GM18951 (cell line): ENCODE results near the gene ITIH6.
"Not testable (repeated sequence)": the region's sequence is repeated elsewhere in the genome, so short reads cannot be mapped to it uniquely, and the experiment has no call there.

Experiments
- POLR2A ChIP-seq: IDR thresholded peaks from 4 replicates; pipeline ENCODE4 v1.6.1; 2011; ENCODE audit warnings: mild to moderate bottlenecking; ENCODE audit not compliant: insufficient read length, insufficient read depth; ENCODE audit errors: extremely low read depth
- in situ Hi-C: fragments of 300-500 bp; cut with MboI; formaldehyde crosslinking; loops from one replicate; pipeline ENCODE4 v1.12.0; 2022; ENCODE audit warnings: low sequenced_read_pairs, mixed read lengths, inconsistent platforms; ENCODE audit not compliant: unreplicated experiment

ITIH6 gene, protein sequence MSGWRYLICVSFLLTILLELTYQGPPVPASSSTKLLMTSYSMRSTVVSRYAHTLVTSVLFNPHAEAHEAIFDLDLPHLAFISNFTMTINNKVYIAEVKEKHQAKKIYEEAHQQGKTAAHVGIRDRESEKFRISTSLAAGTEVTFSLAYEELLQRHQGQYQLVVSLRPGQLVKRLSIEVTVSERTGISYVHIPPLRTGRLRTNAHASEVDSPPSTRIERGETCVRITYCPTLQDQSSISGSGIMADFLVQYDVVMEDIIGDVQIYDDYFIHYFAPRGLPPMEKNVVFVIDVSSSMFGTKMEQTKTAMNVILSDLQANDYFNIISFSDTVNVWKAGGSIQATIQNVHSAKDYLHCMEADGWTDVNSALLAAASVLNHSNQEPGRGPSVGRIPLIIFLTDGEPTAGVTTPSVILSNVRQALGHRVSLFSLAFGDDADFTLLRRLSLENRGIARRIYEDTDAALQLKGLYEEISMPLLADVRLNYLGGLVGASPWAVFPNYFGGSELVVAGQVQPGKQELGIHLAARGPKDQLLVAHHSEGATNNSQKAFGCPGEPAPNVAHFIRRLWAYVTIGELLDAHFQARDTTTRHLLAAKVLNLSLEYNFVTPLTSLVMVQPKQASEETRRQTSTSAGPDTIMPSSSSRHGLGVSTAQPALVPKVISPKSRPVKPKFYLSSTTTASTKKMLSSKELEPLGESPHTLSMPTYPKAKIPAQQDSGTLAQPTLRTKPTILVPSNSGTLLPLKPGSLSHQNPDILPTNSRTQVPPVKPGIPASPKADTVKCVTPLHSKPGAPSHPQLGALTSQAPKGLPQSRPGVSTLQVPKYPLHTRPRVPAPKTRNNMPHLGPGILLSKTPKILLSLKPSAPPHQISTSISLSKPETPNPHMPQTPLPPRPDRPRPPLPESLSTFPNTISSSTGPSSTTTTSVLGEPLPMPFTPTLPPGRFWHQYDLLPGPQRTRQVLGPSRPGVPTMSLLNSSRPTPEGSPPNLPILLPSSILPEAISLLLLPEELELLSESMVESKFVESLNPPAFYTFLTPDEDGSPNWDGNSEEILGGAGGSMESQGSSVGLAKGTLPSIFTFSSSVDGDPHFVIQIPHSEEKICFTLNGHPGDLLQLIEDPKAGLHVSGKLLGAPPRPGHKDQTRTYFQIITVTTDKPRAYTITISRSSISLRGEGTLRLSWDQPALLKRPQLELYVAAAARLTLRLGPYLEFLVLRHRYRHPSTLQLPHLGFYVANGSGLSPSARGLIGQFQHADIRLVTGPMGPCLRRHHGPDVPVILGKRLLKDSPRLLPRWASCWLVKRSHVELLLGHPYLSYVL

DNA sequence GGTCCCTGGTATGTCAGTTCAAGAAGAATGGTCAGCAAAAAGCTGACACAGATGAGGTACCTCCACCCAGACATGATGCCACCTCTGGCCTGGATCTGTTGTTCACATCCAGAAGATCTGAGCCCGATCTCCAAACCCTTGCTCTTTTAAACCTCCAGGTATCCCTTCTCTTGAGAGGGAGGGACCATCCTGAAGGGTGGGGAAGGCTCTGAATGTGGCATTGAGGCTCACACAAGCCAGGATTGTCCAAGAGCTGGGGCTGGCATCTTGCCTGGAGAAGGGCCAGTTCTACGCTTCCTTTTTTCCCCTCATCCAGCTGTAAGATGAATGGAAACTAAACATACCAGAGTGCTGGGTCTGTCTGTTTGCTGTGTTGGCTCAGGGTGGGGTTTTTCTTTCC lies at the start of gene ITIH6:
Gene ITIH6, minus strand, starts transcription at position 119 of the 400 bp plus-strand sequence. Its CDS starts 45 bp downstream, at position 74.
- TF ChIP-seq POLR2A = no peak
- in situ Hi-C loops = no loop called here

DNA sequence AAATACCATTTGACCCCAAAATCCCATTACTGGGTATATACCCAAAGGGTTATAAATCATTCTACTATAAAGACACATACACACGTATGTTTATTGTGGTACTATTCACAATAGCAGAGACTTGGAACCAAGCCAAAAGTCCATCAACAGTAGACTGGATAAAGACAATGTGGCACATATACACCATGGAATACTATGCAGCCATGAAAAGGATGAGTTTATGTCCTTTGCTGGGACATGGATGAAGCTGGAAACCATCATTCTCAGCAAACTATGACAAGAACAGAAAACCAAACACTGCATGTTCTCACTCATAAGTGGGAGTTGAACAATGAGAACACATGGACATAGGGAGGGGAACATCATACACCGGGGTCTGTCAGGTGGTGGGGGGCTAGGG lies 49.6 kb upstream of the ITIH6 start:
- in situ Hi-C loops = not testable (repeated sequence)

DNA sequence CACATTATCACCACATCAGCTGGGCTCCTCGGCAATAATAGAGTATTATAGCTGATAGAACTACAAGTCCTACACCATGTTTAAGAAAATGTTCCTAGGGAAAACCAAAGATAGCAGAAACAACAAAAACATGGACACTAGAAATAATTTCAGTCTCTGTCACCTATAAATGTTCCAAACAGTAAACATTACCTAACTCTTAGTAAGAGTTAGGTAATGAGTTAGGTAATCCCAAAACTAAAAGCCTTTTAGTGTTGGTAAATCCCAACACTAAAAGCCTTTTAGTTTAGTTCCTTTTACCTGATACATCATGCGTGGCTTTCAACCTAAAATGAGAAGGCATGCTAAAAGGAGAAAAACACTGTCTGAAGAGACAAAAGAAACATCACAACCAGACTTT lies 45.0 kb upstream of the ITIH6 start:
- in situ Hi-C loops = no loop called here

DNA sequence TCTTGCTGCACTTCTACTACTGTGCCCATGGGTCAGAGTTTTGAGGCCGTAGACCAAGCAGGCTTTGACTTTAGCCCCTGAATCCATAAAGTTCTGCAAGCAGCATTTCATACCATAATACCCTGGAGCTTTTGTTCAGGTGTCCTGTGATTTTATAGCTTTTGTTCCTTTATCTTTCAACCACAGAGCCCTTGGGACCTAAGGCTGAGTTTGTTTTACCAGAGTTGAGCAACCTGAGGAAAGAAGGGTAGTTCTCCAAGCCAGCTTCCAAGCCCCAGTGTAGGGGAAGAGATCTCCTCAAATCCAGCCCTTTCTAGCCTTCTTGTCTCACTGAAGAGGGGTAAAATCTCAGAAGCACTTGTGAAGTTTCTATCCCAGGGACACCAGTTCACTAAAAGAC lies 44.6 kb upstream of the ITIH6 start:
- TF ChIP-seq POLR2A = no peak
- in situ Hi-C loops = no loop called here

More for the DNA sequence above, 45.0 kb upstream of the ITIH6 start:
- TF ChIP-seq POLR2A = no peak

DNA sequence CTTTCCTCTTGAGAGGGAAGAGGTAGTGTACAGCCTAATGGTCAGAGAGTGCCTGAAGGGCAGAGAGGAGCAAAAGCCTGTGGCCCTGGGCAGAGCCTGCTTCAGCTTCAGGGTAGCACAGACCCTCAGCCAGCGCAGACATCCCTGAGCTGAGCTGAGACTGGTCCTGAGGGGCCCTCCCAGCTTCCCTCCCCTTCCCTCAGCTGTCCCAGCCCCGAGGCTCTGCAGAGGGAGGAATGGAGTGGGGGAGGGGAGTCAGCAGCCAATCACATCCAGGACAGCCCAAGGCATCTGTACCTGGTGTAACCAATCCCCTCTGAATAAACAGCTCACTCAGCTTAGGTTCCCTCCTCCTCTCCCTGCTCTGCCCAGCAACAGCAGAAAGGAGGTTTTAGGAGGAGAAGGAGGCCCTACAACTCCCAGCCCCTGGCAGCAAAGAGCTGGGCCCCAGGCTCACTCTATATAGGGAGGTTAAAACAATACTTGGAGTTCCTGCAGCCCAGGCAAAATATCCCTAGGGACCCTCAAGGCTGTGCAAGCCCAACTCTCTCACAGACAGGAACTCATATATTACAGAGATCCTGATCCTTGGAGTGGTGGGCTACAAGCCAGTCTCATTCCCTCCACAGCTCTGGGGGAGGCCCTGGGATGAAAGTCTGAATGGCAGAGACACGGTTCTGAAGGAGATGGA lies 43.3 kb upstream of the ITIH6 start:
- in situ Hi-C loops = not testable (repeated sequence)

DNA sequence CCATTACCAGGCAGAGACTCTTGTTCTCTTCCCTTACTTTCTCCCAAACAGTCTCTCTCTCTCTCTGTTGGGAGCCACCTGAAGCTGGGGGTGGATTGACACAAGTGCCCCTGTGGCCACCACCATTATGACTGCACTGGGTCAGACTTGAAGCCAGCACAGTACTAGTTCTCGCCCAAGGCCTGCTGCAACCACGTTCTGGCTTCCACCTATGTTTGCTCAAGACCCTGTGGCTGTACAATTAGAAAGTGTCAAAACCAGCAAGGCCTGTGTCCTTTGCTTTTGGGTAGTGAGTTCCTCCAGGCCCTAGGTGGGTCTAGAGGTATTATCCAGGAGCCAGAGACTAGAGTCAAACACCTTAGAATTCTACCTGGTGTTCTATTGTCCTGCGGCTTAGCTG lies 40.5 kb upstream of the ITIH6 start:
- TF ChIP-seq POLR2A = no peak
- in situ Hi-C loops = no loop called here

DNA sequence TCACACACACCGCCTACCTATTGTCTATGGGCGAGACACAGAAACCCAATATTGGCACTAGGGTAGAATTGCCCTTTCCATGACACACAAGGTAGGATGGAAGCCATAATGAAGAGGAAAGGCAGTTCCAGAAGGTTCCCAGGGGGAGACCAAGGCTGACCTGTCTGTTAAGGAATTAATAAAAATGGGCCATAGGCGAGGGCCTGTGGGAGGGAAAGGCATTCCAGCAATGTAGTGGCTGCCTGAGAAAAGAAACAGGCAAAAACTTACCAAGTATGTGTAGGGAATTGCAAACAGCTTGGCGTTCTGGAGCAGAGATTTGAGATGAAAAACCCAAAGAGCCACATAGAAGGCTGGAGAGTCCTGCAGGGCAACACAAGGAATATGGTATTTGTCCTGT lies 28.5 kb upstream of the ITIH6 start:
- in situ Hi-C loops = no loop called here
- TF ChIP-seq POLR2A = no peak

DNA sequence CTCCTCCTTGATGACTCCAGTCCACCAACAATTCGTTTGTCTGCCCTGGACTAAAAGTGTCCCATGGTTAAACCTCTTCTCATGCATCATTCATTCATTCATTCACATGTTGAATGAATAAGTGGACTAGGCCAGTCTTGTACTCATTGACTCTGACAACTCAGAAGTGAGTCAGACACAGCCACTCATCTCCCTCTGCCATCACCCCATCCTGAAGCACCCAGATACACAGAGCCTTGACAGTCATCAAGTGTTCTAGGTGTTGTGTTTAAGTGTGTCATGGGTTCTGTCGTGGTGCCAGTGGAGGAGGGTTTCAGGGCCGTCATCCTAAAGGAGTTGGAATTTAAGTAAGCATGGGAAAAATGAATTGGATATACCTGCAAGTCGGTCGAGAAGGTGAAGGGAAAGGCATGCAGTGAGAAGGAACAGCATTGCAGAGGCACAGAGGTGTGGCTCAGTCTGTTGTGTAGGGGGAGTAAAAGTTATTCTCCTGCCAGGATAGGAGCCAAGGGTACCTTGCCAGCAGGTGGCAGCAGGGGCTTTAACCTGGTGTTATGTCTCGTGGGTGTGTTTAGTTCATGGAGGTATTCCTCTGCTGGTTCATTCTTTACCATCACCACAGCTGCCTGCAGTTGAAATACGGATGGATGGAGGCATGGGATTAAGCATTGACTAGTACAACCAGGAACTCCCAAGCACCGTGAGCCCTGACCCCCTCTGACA lies 27.8 kb upstream of the ITIH6 start:
- TF ChIP-seq POLR2A = no peak
- in situ Hi-C loops = no loop called here

DNA sequence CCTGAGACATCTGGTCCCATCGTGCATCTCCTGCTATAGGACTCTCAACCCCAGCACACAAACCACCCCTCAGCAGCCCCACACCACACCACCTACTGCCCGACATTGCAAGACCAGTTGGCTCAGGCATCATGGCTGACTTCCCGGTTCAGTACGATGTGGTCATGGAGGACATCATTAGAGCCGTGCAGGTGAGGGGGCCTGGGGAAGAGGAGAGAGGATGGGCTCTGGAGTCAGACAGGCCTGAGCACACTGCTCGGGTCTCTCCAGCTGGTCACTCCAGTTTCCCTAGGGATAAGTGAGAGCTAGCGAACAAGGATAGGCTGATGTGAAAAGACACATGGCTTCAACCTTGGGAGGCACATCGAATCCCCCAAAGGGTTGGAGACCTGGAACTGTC lies 26.7 kb upstream of the ITIH6 start:
- no peak for TF ChIP-seq POLR2A
- in situ Hi-C loops = no loop called here

DNA sequence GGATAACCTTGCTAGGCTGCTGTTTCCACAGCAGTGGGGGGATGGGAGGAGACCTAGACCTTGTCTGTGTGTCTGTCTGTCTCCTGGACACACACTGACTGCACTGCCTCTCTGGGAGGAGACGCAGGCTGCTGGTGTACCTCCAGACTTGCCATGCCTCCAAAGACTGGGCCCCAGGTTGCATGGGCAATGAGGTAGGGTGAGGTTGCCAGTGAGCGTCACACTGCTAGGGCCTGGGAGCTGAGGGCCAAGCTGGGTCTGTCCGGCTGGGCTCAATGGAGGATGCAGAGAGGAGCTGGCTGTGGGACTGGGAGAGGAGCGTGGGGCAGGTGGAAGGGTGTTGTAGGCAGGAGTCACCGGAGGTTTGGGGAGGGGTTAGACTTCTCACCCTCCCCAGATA lies 26.1 kb upstream of the ITIH6 start:
- TF ChIP-seq POLR2A = no peak
- in situ Hi-C loops = no loop called here

DNA sequence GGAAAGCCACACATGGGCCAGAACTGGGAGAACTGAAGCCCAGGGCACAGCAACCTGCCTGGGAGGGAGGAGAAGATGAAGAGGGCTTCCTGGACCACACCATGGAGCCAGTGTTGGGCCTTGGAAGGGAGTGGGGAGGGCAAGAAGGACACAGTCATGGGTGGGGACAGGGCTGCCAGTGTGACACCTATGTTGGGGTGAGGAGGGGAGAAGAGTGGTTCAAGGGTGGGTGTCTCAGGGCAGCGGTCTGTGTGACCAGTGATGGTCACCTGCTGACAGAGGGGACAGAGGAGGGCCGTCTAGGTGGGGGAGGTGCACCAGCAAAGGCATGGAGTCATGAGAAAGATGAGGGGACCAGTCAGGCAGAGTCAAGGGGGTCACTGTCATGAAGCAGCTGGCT lies 23.3 kb upstream of the ITIH6 start:
- no peak for TF ChIP-seq POLR2A
- in situ Hi-C loops = no loop called here

DNA sequence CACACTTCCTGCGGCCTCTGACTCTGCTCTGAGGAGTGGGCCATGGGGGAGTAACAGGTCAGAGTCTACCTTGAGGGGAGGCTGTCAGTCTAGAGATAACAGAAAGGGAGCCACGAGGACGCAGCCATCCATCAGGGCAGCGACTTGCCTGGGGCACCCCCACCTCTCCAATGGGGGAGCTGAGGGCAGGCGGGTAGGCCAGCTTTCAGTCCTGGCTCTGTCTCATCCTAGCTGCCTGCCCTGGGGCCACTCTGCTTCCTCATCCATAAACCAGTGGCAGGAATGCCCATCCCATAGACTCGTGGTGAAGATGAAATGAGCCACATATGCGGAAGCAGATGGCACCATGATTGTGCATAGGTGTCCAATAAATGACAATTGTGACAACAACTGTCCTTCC lies 22.7 kb upstream of the ITIH6 start:
- in situ Hi-C loops = no loop called here
- no peak for TF ChIP-seq POLR2A
